K562 (cell line): ENCODE data around the gene SFRP2. TPM values are rescaled to one million over a fixed set of nuclear protein-coding genes. Genes with fewer than 3 reads are reported as not detected.

Experiments used
- BCL6 ChIP-seq: fragments of 250-450 bp; sonication (Bioruptor Pico); IDR thresholded peaks from 2 replicates; pipeline ENCODE4 v1.4.0; 2020
- CBFA2T3 ChIP-seq: fragments of 450-650 bp; IDR thresholded peaks from 2 replicates; pipeline ENCODE4 v1.6.1; 2017
- MGA ChIP-seq: fragments of 450-650 bp; IDR thresholded peaks from 2 replicates; pipeline ENCODE4 v1.6.1; 2016; ENCODE audit warnings: mild to moderate bottlenecking, moderate library complexity
- PATZ1 ChIP-seq: fragments of 250-450 bp; sonication (Bioruptor Pico); IDR thresholded peaks from 2 replicates; pipeline ENCODE4 v1.5.0; 2020; ENCODE audit warnings: mild to moderate bottlenecking, borderline replicate concordance
- RAD21 ChIP-seq, 2 experiments: fragments of 250-450 bp in 1 of 2; fragments of 450-650 bp in 1 of 2; sonication (Bioruptor Pico) in 1 of 2; formaldehyde crosslinking in 1 of 2; IDR thresholded peaks in 1 of 2; conservative IDR thresholded peaks in 1 of 2; 2 replicates each; pipeline versions ENCODE4 v1.4.0 to v1.8.0; 2020 to 2022; ENCODE audit warnings: mild to moderate bottlenecking in 2 of 2, moderate library complexity in 1 of 2
- RHOXF2B ChIP-seq: fragments of 250-450 bp; sonication (Bioruptor Pico); conservative IDR thresholded peaks from 2 replicates; pipeline ENCODE4 v1.5.1; 2021
- RUNX1 ChIP-seq: sonication (generic); IDR thresholded peaks from 2 replicates; pipeline ENCODE4 v1.6.1; 2016; ENCODE audit warnings: antibody characterized with exemption, low read depth
- THAP12 ChIP-seq: fragments of 250-450 bp; sonication (Bioruptor Pico); IDR thresholded peaks from 2 replicates; pipeline ENCODE4 v1.9.0; 2021; ENCODE audit warnings: mild to moderate bottlenecking, inconsistent platforms
- ZNF695 ChIP-seq: fragments of 450-650 bp; formaldehyde crosslinking; IDR thresholded peaks from 2 replicates; pipeline ENCODE4 v1.4.0; 2020; ENCODE audit warnings: mild to moderate bottlenecking, moderate library complexity
- ZNF699 ChIP-seq: fragments of 250-450 bp; sonication (Bioruptor Pico); IDR thresholded peaks from 2 replicates; pipeline ENCODE4 v1.8.0; 2021; ENCODE audit warnings: mild to moderate bottlenecking, moderate library complexity; ENCODE audit not compliant: insufficient replicate concordance
- ZNF717 ChIP-seq: fragments of 250-450 bp; sonication (Bioruptor Pico); IDR thresholded peaks from 2 replicates; pipeline ENCODE4 v1.5.0; 2021
- ZNF780A ChIP-seq: fragments of 250-450 bp; sonication (Bioruptor Pico); IDR thresholded peaks from 2 replicates; pipeline ENCODE4 v1.5.0; 2021; ENCODE audit warnings: mild to moderate bottlenecking
- polyA plus RNA-seq, 8 experiments: library from polyadenylated mRNA; depleted of rRNA in 4 of 8; stranded (reverse) in 5 of 8; unstranded in 3 of 8; fragments of >200 nt; fragmentation: Nextera tagmentation in 2 of 8; fragmentation: Illumina TruSeq in 1 of 8; extraction: Ambion mirVana in 2 of 8; extraction: Trizol in 1 of 8; gene quantifications; 2 replicates each; pipeline versions ENCODE4 v1.2.1 to v1.2.3, GENCODE V29; 2011 to 2014; ENCODE audit warnings: inconsistent platforms in 1 of 8, missing spikeins in 1 of 8
- total RNA-seq, 7 experiments: library from RNA; depleted of rRNA in 6 of 7; stranded (reverse); fragments of >200 nt in 6 of 7; fragmentation: Illumina TruSeq in 2 of 7; extraction: Trizol in 2 of 7; gene quantifications; 2 replicates each; pipeline versions ENCODE4 v1.2.1 to v1.2.3, GENCODE V29; 2011 to 2021; ENCODE audit warnings: low replicate concordance in 1 of 7

The SFRP2 gene
- total and polyA plus RNA-seq, 9 of the 15 experiments (the other 6 are each of a cell fraction or from before 2014, with no cell fraction given) = 0.29 TPM; not detected in 8

- TF ChIP-seq ZNF780A (CRISPR knock-in tag) = no peak
- TF ChIP-seq MGA = no peak
- TF ChIP-seq PATZ1 (CRISPR knock-in tag) = no peak
- TF ChIP-seq THAP12 (CRISPR knock-in tag) = no peak
- peak in 1 of 2 experiments; percentile 25; a peak in 1 of 4 replicates for TF ChIP-seq RAD21 (CRISPR knock-in tag; conservative IDR thresholded peaks at IDR 0.05 in 1 of 2, IDR thresholded peaks at IDR 0.05 in 1 of 2)
- no peak for TF ChIP-seq ZNF699
- TF ChIP-seq CBFA2T3 = no peak
- no peak for TF ChIP-seq RHOXF2B (CRISPR knock-in tag)
- TF ChIP-seq BCL6 (CRISPR knock-in tag) = no peak
- TF ChIP-seq RUNX1 = no peak
- TF ChIP-seq ZNF717 = no peak
- TF ChIP-seq ZNF695 (CRISPR knock-in tag) = no peak
Observed at GRCh38 chr4:153763404-153763803, 25.5 kb downstream of the SFRP2 start (continued).
